Heart right ventricle (tissue), 16 donors: Measurements from ENCODE around the gene SEC14L5. TPM values are rescaled to one million over a fixed set of nuclear protein-coding genes. Genes with fewer than 3 reads are reported as not detected.

Experiments
- ATAC-seq, 8 donors: fragments of 200-7000 bp; cut with Tn5 transposase; one replicate each; pipeline ENCODE4 v1.9.1; 2020; ENCODE audit warnings: mild to moderate bottlenecking in 8 of 8, moderate library complexity in 8 of 8, moderate number of reproducible peaks in 1 of 8
- DNase-seq, 2 donors: peaks; one replicate each; pipeline ENCODE4 v3.0.0-alpha.2; 2020
- H3K27ac ChIP-seq, 10 donors: fragments of 200-600 bp; sonication (generic) in 2 of 10; one replicate each; pipeline versions ENCODE4 v1.5.0 to v1.8.0; 2020 to 2022; ENCODE audit warnings: mild to moderate bottlenecking in 3 of 10
- H3K27me3 ChIP-seq, 7 donors: fragments of 200-600 bp; one replicate each; pipeline ENCODE4 v1.8.0; 2021 to 2022; ENCODE audit warnings: mild to moderate bottlenecking in 2 of 7
- H3K36me3 ChIP-seq, 9 donors: fragments of 200-600 bp; sonication (generic) in 1 of 9; one replicate each; pipeline versions ENCODE4 v1.5.0 to v1.8.0; 2020 to 2022; ENCODE audit warnings: mild to moderate bottlenecking in 2 of 9
- H3K4me1 ChIP-seq, 9 donors: fragments of 200-600 bp; sonication (generic) in 1 of 9; one replicate each; pipeline versions ENCODE4 v1.5.0 to v1.8.0; 2020 to 2022; ENCODE audit warnings: mild to moderate bottlenecking in 4 of 9
- H3K4me3 ChIP-seq, 10 donors: fragments of 200-600 bp; sonication (generic) in 2 of 10; one replicate each; pipeline versions ENCODE4 v1.5.0 to v1.8.0; 2020 to 2022; ENCODE audit warnings: mild to moderate bottlenecking in 7 of 10, moderate library complexity in 2 of 10
- H3K9me3 ChIP-seq, 11 donors: fragments of 200-600 bp in 10 of 11; sonication (generic) in 2 of 11; one replicate each; pipeline versions ENCODE4 v1.5.0 to v1.8.0; 2013 to 2022; ENCODE audit warnings: mild to moderate bottlenecking in 2 of 11, control low read depth in 1 of 11, moderate library complexity in 1 of 11
- CTCF ChIP-seq, 9 donors: fragments of 200-600 bp; sonication (generic) in 2 of 9; IDR thresholded peaks; one replicate each; pipeline versions ENCODE4 v1.5.0 to v1.8.0; 2021 to 2022; ENCODE audit warnings: antibody characterized with exemption in 9 of 9, mild to moderate bottlenecking in 5 of 9, moderate library complexity in 1 of 9
- whole genome bisulfite sequencing, 2 donors: extraction: QIAGEN DNeasy Blood & Tissue Kit; methylation state at CpG; one replicate each; pipeline ENCODE4 v1.1.7; 2013; ENCODE audit warnings: inconsistent platforms in 1 of 2; 5-methylcytosine and 5-hydroxymethylcytosine counted together
- intact Hi-C, 10 donors: fragments of 100-400 bp; cut with DNase I; formaldehyde crosslinking; loops; one replicate each; pipeline versions ENCODE4 v1.11.1 to v1.14.2; 2022
- polyA plus RNA-seq, 2 donors: library from polyadenylated mRNA; stranded (reverse); fragments of 200-250 nt; gene quantifications; one replicate each; pipeline ENCODE4 v1.2.3, GENCODE V29; 2013
- total RNA-seq, 10 donors: library from RNA; stranded (reverse); fragmentation: NEBNext Ultra II Directional in 3 of 10; extraction: Animal tissue kit (Norgen Biotek cat#: 25700) in 3 of 10; gene quantifications; one replicate each; pipeline versions ENCODE4 v1.2.1 to v1.2.4, GENCODE V29; 2021 to 2023
- donor health status: Arrhythmogenic right ventricular cardiomyopathy.
- donor health status: ischemic (EF 13 %, LVEDD 7.1; RV severe dilation, severe dysfunction).
- donor health status: healthy with polysubstance abuse.
- donor health status: DM: no; HTN: yes; CAD: no.
- donor health status: DM: no; HTN: no; CAD: no.
- donor health status: ischemic (EF 25% LVEDD 6.9; RV normal size, moderate dysfunction).
- donor health status: ischemic (EF 25% LVEDD 5.7; RV mildly dilated, moderate dysfunction).
- donor health status: healthy.
- donor health status: DM: yes; HTN: yes; CAD: no.
- donor health status: Ischemic cardiomyopathy.
- donor health status: ischemic (EF 35%, LVEDD 5.7; RV mildly dilated, moderate dysfunction).
- donor health status: nonischemic (EF 11% LVEDD 7.7; RV severe dilation, severe dysfunction).
- donor health status: DM: yes; HTN: yes; CAD: no.
- donor health status: PGD.
- donor health status: ischemic (EF 29% LVEDD 5.4; RV normal size, mild dysfunction).
- donor health status: nonischemic (EF 23%, LVEDD 6.1; RV moderate dilation, normal function).

SEC14L5 gene
- total and polyA plus RNA-seq, 12 donors, result 0.04 to 28.4 (median 11.0) TPM

DNA sequence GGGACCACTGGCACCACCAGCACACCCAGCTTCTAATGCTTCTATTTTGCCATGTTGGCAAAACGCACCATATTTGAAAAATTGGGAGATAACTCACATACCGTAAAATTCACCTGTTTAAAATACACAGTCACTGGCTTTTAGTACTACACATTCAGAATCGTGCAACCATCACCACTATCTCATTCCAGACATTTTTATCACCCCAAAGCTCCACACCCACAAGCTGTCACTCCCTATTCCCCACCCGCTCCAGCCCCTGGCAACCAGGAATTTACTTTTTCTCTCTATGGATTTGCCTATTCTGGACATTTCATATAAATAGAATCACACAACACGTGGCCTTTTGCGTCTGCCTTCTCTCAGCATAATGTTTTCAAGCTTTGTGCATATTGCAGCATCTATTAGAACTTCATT lies 46.2 kb upstream of the SEC14L5 start:
- 53 to 70% methylated on average over 6 of the region's 6 CpGs for WGBS, 2 donors
- no peak for DNase-seq
- H3K27ac ChIP-seq, result no peak overlapping the region
- H3K27me3 ChIP-seq, result no peaks in the 10 kb centered on the region
- H3K4me1 ChIP-seq, result peaks cover 0 to 4% (median 0%) of the 10 kb centered on the region in 9 donors
- intact Hi-C loops, result no loop called here
- TF ChIP-seq CTCF (IDR thresholded peaks at IDR 0.05), result no peak
- no peaks in the 10 kb centered on the region for H3K9me3 ChIP-seq
- H3K4me3 ChIP-seq, result no peak overlapping the region
- no peaks in the 10 kb centered on the region for H3K36me3 ChIP-seq
- ATAC-seq, result no peak

GRCh38 chr16:4913130-4913773 lies 44.9 kb upstream of the SEC14L5 start:
- intact Hi-C loops, result no loop called here
- H3K4me1 ChIP-seq, result peaks cover 0 to 4% (median 0%) of the 10 kb centered on the region in 9 donors
- H3K27ac ChIP-seq, result no peak overlapping the region
- no peaks in the 10 kb centered on the region for H3K36me3 ChIP-seq
- no peak overlapping the region for H3K4me3 ChIP-seq
- H3K9me3 ChIP-seq, result no peaks in the 10 kb centered on the region
- no peak for DNase-seq
- WGBS, 2 donors, result 79 to 83% methylated on average over 7 of the region's 7 CpGs
- ATAC-seq, result no peak
- no peaks in the 10 kb centered on the region for H3K27me3 ChIP-seq
- TF ChIP-seq CTCF (IDR thresholded peaks at IDR 0.05), result no peak

DNA sequence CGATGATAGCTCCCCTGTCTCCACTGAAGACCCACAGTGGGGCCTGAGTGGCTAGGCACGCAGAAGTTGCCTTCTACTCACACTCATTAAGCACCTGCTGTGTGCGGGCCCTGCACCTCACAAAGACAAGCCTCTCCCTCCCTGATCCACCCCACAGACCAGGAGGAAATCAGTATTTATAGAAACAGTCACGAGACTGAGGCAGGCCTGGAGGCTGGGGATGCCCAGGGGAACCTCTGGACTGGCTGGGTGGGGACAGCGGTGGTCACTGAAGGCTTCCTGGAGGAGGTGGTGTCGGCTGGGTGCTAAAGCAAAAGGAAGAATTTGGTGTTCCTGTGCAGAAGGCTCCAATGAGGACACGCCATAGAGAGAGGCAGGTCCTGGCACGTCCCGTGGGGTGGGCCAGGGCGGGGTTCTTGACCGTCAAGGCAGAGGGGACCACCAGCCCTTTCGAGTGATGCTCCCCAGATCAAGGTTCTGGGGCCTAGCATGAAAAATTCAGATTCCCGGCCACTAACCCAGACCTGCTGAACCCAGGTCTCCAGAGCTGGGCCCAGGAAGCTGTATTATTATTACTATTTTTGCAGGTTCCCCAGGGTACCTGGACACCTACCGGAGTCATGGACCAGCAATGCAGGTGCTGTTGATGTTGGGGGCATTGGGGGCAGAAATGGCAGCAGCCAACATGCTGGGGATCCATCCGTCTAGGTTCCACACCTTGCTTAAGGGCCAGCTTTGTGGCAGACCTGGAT lies 44.2 kb upstream of the SEC14L5 start:
- TF ChIP-seq CTCF (IDR thresholded peaks at IDR 0.05), result no peak
- Histone ChIP-seq H3K9me3 (no peaks in the 10 kb centered on the region), H3K36me3 (no peaks in the 10 kb centered on the region), H3K4me1 (peaks cover 0 to 4% (median 0%) of the 10 kb centered on the region in 9 donors), H3K27ac (no peak overlapping the region), H3K27me3 (no peaks in the 10 kb centered on the region), H3K4me3 (no peak overlapping the region)
- intact Hi-C loops, result no loop called here
- DNase-seq (no peak), ATAC-seq (no peak)
- 87 to 90% methylated on average over 15 of the region's 15 CpGs for WGBS, 2 donors

GRCh38 chr16:4914528-4915225 lies 43.5 kb upstream of the SEC14L5 start:
- intact Hi-C loops, result no loop called here
- TF ChIP-seq CTCF (IDR thresholded peaks at IDR 0.05), result no peak
- H3K4me3 ChIP-seq, result no peak overlapping the region
- ATAC-seq, result no peak
- no peaks in the 10 kb centered on the region for H3K27me3 ChIP-seq
- no peak overlapping the region for H3K27ac ChIP-seq
- H3K36me3 ChIP-seq, result no peaks in the 10 kb centered on the region
- DNase-seq, result no peak
- 86 to 90% methylated on average over 7 of the region's 7 CpGs for WGBS, 2 donors
- H3K9me3 ChIP-seq, result no peaks in the 10 kb centered on the region
- peaks cover 0 to 4% (median 0%) of the 10 kb centered on the region in 9 donors for H3K4me1 ChIP-seq
